ENCODE measurements around the gene PRKG1. TPM values are rescaled to one million over a fixed set of nuclear protein-coding genes. Genes with fewer than 3 reads are reported as not detected.

PRKG1 gene
- total RNA-seq, 1 experiment from 2014 or later: 0.21 TPM

GRCh38 chr10:52028523-52028858 is 954.2 kb downstream of the PRKG1 start:
- no peak overlapping the region for H3K4me3 Mint-ChIP-seq (ENCODE audit: low read depth, unreplicated experiment)
- no peak for DNase-seq
- TF ChIP-seq CTCF (IDR thresholded peaks at IDR 0.05; ENCODE audit: unreplicated experiment): no peak
- H3K36me3 Mint-ChIP-seq (ENCODE audit: insufficient read depth, unreplicated experiment): no peaks in the 10 kb centered on the region
- no peak overlapping the region for H3K27ac Mint-ChIP-seq (ENCODE audit: unreplicated experiment)
- CTCF ChIA-PET: no interaction called here
- no TSS peak for BruUV-seq (replicated peaks)
- no peaks in the 10 kb centered on the region for H3K4me1 Mint-ChIP-seq (ENCODE audit: low read depth, unreplicated experiment)
- no peaks in the 10 kb centered on the region for H3K9me3 Mint-ChIP-seq (ENCODE audit: low read depth, unreplicated experiment)
- intact Hi-C loops (cut with micrococcal nuclease; ENCODE audit: unreplicated experiment): no loop called here
- H3K27me3 Mint-ChIP-seq (ENCODE audit: unreplicated experiment): no peaks in the 10 kb centered on the region

- no peaks in the 10 kb centered on the region for H3K4me1 Mint-ChIP-seq (ENCODE audit: low read depth, unreplicated experiment)
- no peaks in the 10 kb centered on the region for H3K36me3 Mint-ChIP-seq (ENCODE audit: insufficient read depth, unreplicated experiment)
- H3K27me3 Mint-ChIP-seq (ENCODE audit: unreplicated experiment): no peaks in the 10 kb centered on the region
- CTCF ChIA-PET: no interaction called here
- H3K27ac Mint-ChIP-seq (ENCODE audit: unreplicated experiment): no peak overlapping the region
- TF ChIP-seq CTCF (IDR thresholded peaks at IDR 0.05; ENCODE audit: unreplicated experiment): no peak
- DNase-seq: no peak
- no peak overlapping the region for H3K4me3 Mint-ChIP-seq (ENCODE audit: low read depth, unreplicated experiment)
- H3K9me3 Mint-ChIP-seq (ENCODE audit: low read depth, unreplicated experiment): no peaks in the 10 kb centered on the region
- BruUV-seq (replicated peaks): no TSS peak
- intact Hi-C loops (cut with micrococcal nuclease; ENCODE audit: unreplicated experiment): no loop called here
Measured at GRCh38 chr10:52029628-52030027, 955.3 kb downstream of the PRKG1 start.

- H3K9me3 Mint-ChIP-seq (ENCODE audit: low read depth, unreplicated experiment): no peaks in the 10 kb centered on the region
- DNase-seq: no peak
- no peak overlapping the region for H3K27ac Mint-ChIP-seq (ENCODE audit: unreplicated experiment)
- intact Hi-C loops (cut with micrococcal nuclease; ENCODE audit: unreplicated experiment): no loop called here
- no peaks in the 10 kb centered on the region for H3K27me3 Mint-ChIP-seq (ENCODE audit: unreplicated experiment)
- no peaks in the 10 kb centered on the region for H3K4me1 Mint-ChIP-seq (ENCODE audit: low read depth, unreplicated experiment)
- TF ChIP-seq CTCF (IDR thresholded peaks at IDR 0.05; ENCODE audit: unreplicated experiment): no peak
- BruUV-seq (replicated peaks): no TSS peak
- CTCF ChIA-PET: no interaction called here
- no peaks in the 10 kb centered on the region for H3K36me3 Mint-ChIP-seq (ENCODE audit: insufficient read depth, unreplicated experiment)
- H3K4me3 Mint-ChIP-seq (ENCODE audit: low read depth, unreplicated experiment): no peak overlapping the region
Measured at GRCh38 chr10:52030051-52030790, 955.9 kb downstream of the PRKG1 start.

- H3K9me3 Mint-ChIP-seq (ENCODE audit: low read depth, unreplicated experiment): no peaks in the 10 kb centered on the region
- no peak for TF ChIP-seq CTCF (IDR thresholded peaks at IDR 0.05; ENCODE audit: unreplicated experiment)
- intact Hi-C loops (cut with micrococcal nuclease; ENCODE audit: unreplicated experiment): no loop called here
- no peak overlapping the region for H3K4me3 Mint-ChIP-seq (ENCODE audit: low read depth, unreplicated experiment)
- H3K27me3 Mint-ChIP-seq (ENCODE audit: unreplicated experiment): no peaks in the 10 kb centered on the region
- DNase-seq: no peak
- no peaks in the 10 kb centered on the region for H3K36me3 Mint-ChIP-seq (ENCODE audit: insufficient read depth, unreplicated experiment)
- no peaks in the 10 kb centered on the region for H3K4me1 Mint-ChIP-seq (ENCODE audit: low read depth, unreplicated experiment)
- CTCF ChIA-PET: no interaction called here
- no TSS peak for BruUV-seq (replicated peaks)
- H3K27ac Mint-ChIP-seq (ENCODE audit: unreplicated experiment): no peak overlapping the region
Measured at GRCh38 chr10:52030975-52031374, 956.7 kb downstream of the PRKG1 start.
